H9 (cell line): ENCODE results near the gene NUMA1. TPM values are rescaled to one million over a fixed set of nuclear protein-coding genes. Genes with fewer than 3 reads are reported as not detected.

Experiments
- DNase-seq: peaks from one replicate; pipeline ENCODE4 v3.0.0-alpha.2; 2017
- H2AFZ ChIP-seq: one replicate; pipeline ENCODE4 v1.6.1; 2013; ENCODE audit warnings: mild to moderate bottlenecking, low read length, control low read depth, moderate library complexity
- H2AK5ac ChIP-seq: 2 replicates; pipeline ENCODE4 v1.6.1; 2013; ENCODE audit warnings: low read length, control low read depth, mixed read lengths; ENCODE audit not compliant: insufficient read length
- H2BK120ac ChIP-seq: one replicate; pipeline ENCODE4 v1.6.1; 2013; ENCODE audit warnings: low read depth, mild to moderate bottlenecking, low read length, control low read depth, inconsistent platforms; ENCODE audit not compliant: poor library complexity, severe bottlenecking
- H2BK12ac ChIP-seq: 2 replicates; pipeline ENCODE4 v1.6.1; 2013; ENCODE audit warnings: low read length, control low read depth, mixed read lengths, low read depth; ENCODE audit not compliant: insufficient read length
- H2BK15ac ChIP-seq: 2 replicates; pipeline ENCODE4 v1.6.1; 2013; ENCODE audit warnings: low read depth, low read length, control low read depth
- H2BK20ac ChIP-seq: one replicate; pipeline ENCODE4 v1.6.1; 2013; ENCODE audit warnings: low read depth, mild to moderate bottlenecking, low read length, control low read depth, inconsistent platforms; ENCODE audit not compliant: poor library complexity, severe bottlenecking
- H2BK5ac ChIP-seq: 2 replicates; pipeline ENCODE4 v1.6.1; 2013; ENCODE audit warnings: low read length, control low read depth, mixed read lengths; ENCODE audit not compliant: insufficient read length
- H3K14ac ChIP-seq: 2 replicates; pipeline ENCODE4 v1.6.1; 2013; ENCODE audit warnings: low read length, control low read depth; ENCODE audit not compliant: insufficient read depth
- H3K18ac ChIP-seq: 2 replicates; pipeline ENCODE4 v1.6.1; 2013; ENCODE audit warnings: low read depth, mild to moderate bottlenecking, mixed read lengths, low read length, control low read depth; ENCODE audit not compliant: insufficient read length
- H3K23ac ChIP-seq: 2 replicates; pipeline ENCODE4 v1.6.1; 2013; ENCODE audit warnings: low read length, control low read depth, mixed read lengths, low read depth; ENCODE audit not compliant: insufficient read length
- H3K23me2 ChIP-seq: 2 replicates; pipeline ENCODE4 v1.6.1; 2013; ENCODE audit warnings: low read depth, mild to moderate bottlenecking, mixed read lengths, low read length, control low read depth; ENCODE audit not compliant: insufficient read length, poor library complexity, severe bottlenecking
- H3K27ac ChIP-seq: 2 replicates; pipeline ENCODE4 v1.5.1; 2013; ENCODE audit warnings: low read length, control low read depth, mixed read lengths, low read depth; ENCODE audit not compliant: insufficient read length
- H3K27me3 ChIP-seq: 2 replicates; pipeline ENCODE4 v1.6.1; 2013; ENCODE audit warnings: low read length, control low read depth, inconsistent platforms; ENCODE audit not compliant: insufficient read depth
- H3K4ac ChIP-seq: 2 replicates; pipeline ENCODE4 v1.6.1; 2013; ENCODE audit warnings: low read depth, mild to moderate bottlenecking, control low read depth, inconsistent platforms, low read length, moderate library complexity
- H3K4me1 ChIP-seq: 2 replicates; pipeline ENCODE4 v1.6.1; 2013; ENCODE audit warnings: low read length, control low read depth, inconsistent platforms; ENCODE audit not compliant: insufficient read depth
- H3K4me2 ChIP-seq: 2 replicates; pipeline ENCODE4 v1.6.1; 2013; ENCODE audit warnings: low read length, control low read depth, mixed read lengths; ENCODE audit not compliant: insufficient read length, insufficient read depth
- H3K56ac ChIP-seq: 2 replicates; pipeline ENCODE4 v1.6.1; 2013; ENCODE audit warnings: low read depth, mild to moderate bottlenecking, mixed read lengths, low read length, control low read depth; ENCODE audit not compliant: insufficient read length
- H3K79me1 ChIP-seq: 2 replicates; pipeline ENCODE4 v1.6.1; 2013; ENCODE audit warnings: low read depth, mild to moderate bottlenecking, moderate library complexity, low read length, control low read depth, inconsistent platforms; ENCODE audit not compliant: insufficient read depth, poor library complexity, severe bottlenecking
- H3K79me2 ChIP-seq: 2 replicates; pipeline ENCODE4 v1.6.1; 2013; ENCODE audit warnings: low read length, control low read depth, inconsistent platforms; ENCODE audit not compliant: insufficient read depth
- H3K9ac ChIP-seq: 2 replicates; pipeline ENCODE4 v1.6.1; 2013; ENCODE audit warnings: low read length, control low read depth, mixed read lengths; ENCODE audit not compliant: insufficient read length; ENCODE audit errors: extremely low read depth
- H3K9me3 ChIP-seq: one replicate; pipeline ENCODE4 v1.6.1; 2013; ENCODE audit warnings: low read depth, low read length, inconsistent platforms; ENCODE audit not compliant: control insufficient read depth
- H3T11ph ChIP-seq: one replicate; pipeline ENCODE4 v1.6.1; 2013; ENCODE audit warnings: mild to moderate bottlenecking, low read length, control low read depth, inconsistent platforms
- H4K20me1 ChIP-seq: one replicate; pipeline ENCODE4 v1.6.1; 2013; ENCODE audit not compliant: control insufficient read depth, insufficient read length, insufficient read depth
- H4K5ac ChIP-seq: 2 replicates; pipeline ENCODE4 v1.6.1; 2013; ENCODE audit warnings: low read depth, mild to moderate bottlenecking, mixed read lengths, low read length, control low read depth; ENCODE audit not compliant: insufficient read length
- H4K8ac ChIP-seq: replicated peaks from 2 replicates; pipeline ENCODE4 v1.6.1; 2013; ENCODE audit warnings: low read length, control low read depth, mixed read lengths, low read depth; ENCODE audit not compliant: insufficient read length
- H4K91ac ChIP-seq: 2 replicates; pipeline ENCODE4 v1.6.1; 2013; ENCODE audit warnings: low read depth, mild to moderate bottlenecking, moderate library complexity, mixed read lengths, low read length, control low read depth; ENCODE audit not compliant: insufficient read length
- H3K27ac Mint-ChIP-seq, 3 experiments: 2 replicates in 2 of 3; 3 replicates in 1 of 3; pipeline ENCODE4 v1.8.0; 2020 to 2021; ENCODE audit warnings: mixed read lengths in 3 of 3, mild to moderate bottlenecking in 1 of 3, moderate library complexity in 1 of 3
- H3K27me3 Mint-ChIP-seq: 2 replicates; pipeline ENCODE4 v1.8.0; 2021; ENCODE audit warnings: low read depth, mild to moderate bottlenecking, moderate library complexity, mixed read lengths
- H3K36me3 Mint-ChIP-seq, 3 experiments: 2 replicates in 2 of 3; 3 replicates in 1 of 3; pipeline ENCODE4 v1.8.0; 2020 to 2021; ENCODE audit warnings: low read depth in 3 of 3, mixed read lengths in 3 of 3; ENCODE audit not compliant: insufficient read depth in 1 of 3
- H3K4me1 Mint-ChIP-seq, 2 experiments: 2 replicates each; pipeline ENCODE4 v1.8.0; 2020; ENCODE audit warnings: mixed read lengths in 2 of 2
- H3K4me3 Mint-ChIP-seq, 2 experiments: 2 replicates in 1 of 2; 3 replicates in 1 of 2; pipeline ENCODE4 v1.8.0; 2020 to 2021; ENCODE audit warnings: mild to moderate bottlenecking in 2 of 2, mixed read lengths in 2 of 2, moderate library complexity in 1 of 2
- H3K9me3 Mint-ChIP-seq, 2 experiments: 2 replicates in 1 of 2; 3 replicates in 1 of 2; pipeline ENCODE4 v1.8.0; 2020; ENCODE audit warnings: mild to moderate bottlenecking in 2 of 2, mixed read lengths in 2 of 2, moderate library complexity in 1 of 2
- CTCF ChIP-seq: fragments of 200-600 bp; sonication (generic); conservative IDR thresholded peaks from 3 replicates; pipeline ENCODE4 v1.8.0; 2021; ENCODE audit warnings: antibody characterized with exemption, mild to moderate bottlenecking
- WGBS: extraction: QIAGEN DNeasy Blood & Tissue Kit; methylation state at CpG from one replicate; pipeline ENCODE4 v1.1.7; 2013; ENCODE audit warnings: missing lambda C conversion rate, low lambda C conversion rate, mixed read lengths; ENCODE audit not compliant: insufficient read length; ENCODE audit errors: extremely low coverage; 5-methylcytosine and 5-hydroxymethylcytosine counted together
- total RNA-seq: library from RNA; stranded (reverse); gene quantifications from 2 replicates; pipeline ENCODE4 v1.2.1, GENCODE V29; 2021

Gene NUMA1
- total RNA-seq, 1 experiment from 2014 or later, result 136 TPM

GRCh38 chr11:71994786-71995185 lies 85.6 kb downstream of the NUMA1 start:
- Mint-ChIP-seq H3K4me3 (no peak overlapping the region), H3K4me1 (peaks cover 0 to 7% of the 10 kb centered on the region in 2 experiments; a peak in 1 of 4 replicates), H3K27me3 (no peaks in the 10 kb centered on the region), H3K9me3 (no peaks in the 10 kb centered on the region), H3K27ac (no peak overlapping the region), H3K36me3 (peaks cover 0 to 24% (median 0%) of the 10 kb centered on the region in 3 experiments; a peak in 5 of 7 replicates)
- no peak; the same call in 2 of the 3 replicates for TF ChIP-seq CTCF
- Histone ChIP-seq H2BK12ac (no peak overlapping the region), H4K91ac (no peak overlapping the region), H4K20me1 (no peaks in the 10 kb centered on the region), H3K27me3 (no peaks in the 10 kb centered on the region), H3T11ph (no peak overlapping the region), H3K56ac (no peak overlapping the region), H3K79me2 (no peaks in the 10 kb centered on the region), H2BK15ac (no peak overlapping the region), H3K9ac (no peak overlapping the region), H2BK5ac (no peak overlapping the region), H2AK5ac (no peak overlapping the region), H2AFZ (no peak overlapping the region), H3K23me2 (no peaks in the 10 kb centered on the region), H3K27ac (no peak overlapping the region), H3K4me2 (no peak overlapping the region), H3K14ac (no peak overlapping the region), H3K18ac (no peak overlapping the region), H3K4me1 (no peaks in the 10 kb centered on the region), H3K4ac (no peak overlapping the region), H4K8ac (no peak overlapping the region), H3K79me1 (no peaks in the 10 kb centered on the region), H2BK120ac (no peak overlapping the region), H3K9me3 (no peaks in the 10 kb centered on the region), H3K23ac (no peak overlapping the region), H4K5ac (no peak overlapping the region), H2BK20ac (no peak overlapping the region)
- WGBS, result no CpG with 5 or more reads among the region's 3 CpGs
- no peak for DNase-seq
